ENCODE data around the gene UBL3. TPM values are rescaled to one million over a fixed set of nuclear protein-coding genes. Genes with fewer than 3 reads are reported as not detected.

Gene UBL3
- total RNA-seq, 1 experiment from 2014 or later: 11.1 TPM

DNA sequence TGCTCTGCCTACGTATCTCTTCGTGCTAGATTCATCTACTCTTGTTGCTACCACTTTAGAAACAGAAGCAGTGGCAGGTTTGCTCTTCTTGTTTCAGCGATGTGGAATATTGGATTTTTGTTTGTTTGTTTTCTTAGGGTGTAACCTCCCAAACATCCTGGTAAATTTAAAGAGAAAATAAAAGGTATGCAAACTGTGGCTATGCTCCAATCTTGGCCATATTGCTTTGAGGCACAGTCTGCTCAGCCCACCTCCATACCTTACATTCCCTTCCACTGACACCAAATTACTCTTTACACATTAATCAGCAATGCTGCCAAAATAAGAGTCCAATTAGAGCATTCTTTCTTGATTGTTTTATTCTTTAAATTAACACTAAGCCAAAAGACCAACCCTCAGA lies 25.2 kb upstream of the UBL3 start:
- no peaks in the 10 kb centered on the region for H3K27me3 ChIP-seq (ENCODE audit: control insufficient read depth, insufficient read depth, low read length)
- DNase-seq (ENCODE audit: low read depth, low spot score) (no peak), ATAC-seq (no peak)
- no TSS peak for BruUV-seq (replicated peaks)
- H3K27ac ChIP-seq (ENCODE audit: low read length): no peak overlapping the region
- CTCF ChIA-PET: no interaction called here
- TF ChIP-seq SIN3A (IDR thresholded peaks at IDR 0.05; ENCODE audit: borderline replicate concordance, insufficient read depth, low read depth, low read length) (no peak), POLR2AphosphoS5 (IDR thresholded peaks at IDR 0.05; ENCODE audit: low read depth, low read length) (no peak), TCF7L2 (IDR thresholded peaks at IDR 0.05; ENCODE audit: low read depth, low read length) (no peak)
- TF ChIP-seq, protein P1, sequence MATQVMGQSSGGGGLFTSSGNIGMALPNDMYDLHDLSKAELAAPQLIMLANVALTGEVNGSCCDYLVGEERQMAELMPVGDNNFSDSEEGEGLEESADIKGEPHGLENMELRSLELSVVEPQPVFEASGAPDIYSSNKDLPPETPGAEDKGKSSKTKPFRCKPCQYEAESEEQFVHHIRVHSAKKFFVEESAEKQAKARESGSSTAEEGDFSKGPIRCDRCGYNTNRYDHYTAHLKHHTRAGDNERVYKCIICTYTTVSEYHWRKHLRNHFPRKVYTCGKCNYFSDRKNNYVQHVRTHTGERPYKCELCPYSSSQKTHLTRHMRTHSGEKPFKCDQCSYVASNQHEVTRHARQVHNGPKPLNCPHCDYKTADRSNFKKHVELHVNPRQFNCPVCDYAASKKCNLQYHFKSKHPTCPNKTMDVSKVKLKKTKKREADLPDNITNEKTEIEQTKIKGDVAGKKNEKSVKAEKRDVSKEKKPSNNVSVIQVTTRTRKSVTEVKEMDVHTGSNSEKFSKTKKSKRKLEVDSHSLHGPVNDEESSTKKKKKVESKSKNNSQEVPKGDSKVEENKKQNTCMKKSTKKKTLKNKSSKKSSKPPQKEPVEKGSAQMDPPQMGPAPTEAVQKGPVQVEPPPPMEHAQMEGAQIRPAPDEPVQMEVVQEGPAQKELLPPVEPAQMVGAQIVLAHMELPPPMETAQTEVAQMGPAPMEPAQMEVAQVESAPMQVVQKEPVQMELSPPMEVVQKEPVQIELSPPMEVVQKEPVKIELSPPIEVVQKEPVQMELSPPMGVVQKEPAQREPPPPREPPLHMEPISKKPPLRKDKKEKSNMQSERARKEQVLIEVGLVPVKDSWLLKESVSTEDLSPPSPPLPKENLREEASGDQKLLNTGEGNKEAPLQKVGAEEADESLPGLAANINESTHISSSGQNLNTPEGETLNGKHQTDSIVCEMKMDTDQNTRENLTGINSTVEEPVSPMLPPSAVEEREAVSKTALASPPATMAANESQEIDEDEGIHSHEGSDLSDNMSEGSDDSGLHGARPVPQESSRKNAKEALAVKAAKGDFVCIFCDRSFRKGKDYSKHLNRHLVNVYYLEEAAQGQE (IDR thresholded peaks at IDR 0.05; ENCODE audit: insufficient read depth in 1 of 2, low read depth in 2 of 2, low read length in 1 of 2): no peak
- TF ChIP-seq, protein P2, sequence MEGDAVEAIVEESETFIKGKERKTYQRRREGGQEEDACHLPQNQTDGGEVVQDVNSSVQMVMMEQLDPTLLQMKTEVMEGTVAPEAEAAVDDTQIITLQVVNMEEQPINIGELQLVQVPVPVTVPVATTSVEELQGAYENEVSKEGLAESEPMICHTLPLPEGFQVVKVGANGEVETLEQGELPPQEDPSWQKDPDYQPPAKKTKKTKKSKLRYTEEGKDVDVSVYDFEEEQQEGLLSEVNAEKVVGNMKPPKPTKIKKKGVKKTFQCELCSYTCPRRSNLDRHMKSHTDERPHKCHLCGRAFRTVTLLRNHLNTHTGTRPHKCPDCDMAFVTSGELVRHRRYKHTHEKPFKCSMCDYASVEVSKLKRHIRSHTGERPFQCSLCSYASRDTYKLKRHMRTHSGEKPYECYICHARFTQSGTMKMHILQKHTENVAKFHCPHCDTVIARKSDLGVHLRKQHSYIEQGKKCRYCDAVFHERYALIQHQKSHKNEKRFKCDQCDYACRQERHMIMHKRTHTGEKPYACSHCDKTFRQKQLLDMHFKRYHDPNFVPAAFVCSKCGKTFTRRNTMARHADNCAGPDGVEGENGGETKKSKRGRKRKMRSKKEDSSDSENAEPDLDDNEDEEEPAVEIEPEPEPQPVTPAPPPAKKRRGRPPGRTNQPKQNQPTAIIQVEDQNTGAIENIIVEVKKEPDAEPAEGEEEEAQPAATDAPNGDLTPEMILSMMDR (IDR thresholded peaks at IDR 0.05): no peak
- H3K4me1 ChIP-seq (ENCODE audit: control insufficient read depth, insufficient read depth, low read length): no peaks in the 10 kb centered on the region
- H3K4me3 ChIP-seq (ENCODE audit: low read depth in 2 of 2, low read length in 2 of 2): no peak overlapping the region
- H3K36me3 ChIP-seq (ENCODE audit: control insufficient read depth, insufficient read depth, low read length): no peaks in the 10 kb centered on the region
- in situ Hi-C loops (cut with HindIII; ENCODE audit: low pct_unique_long_range_greater_than_20kb, low sequenced_read_pairs) (no loop called here), intact Hi-C loops (cut with micrococcal nuclease; ENCODE audit: unreplicated experiment) (no loop called here)
- POLR2A ChIA-PET: no interaction called here
- no peaks in the 10 kb centered on the region for H3K9me3 ChIP-seq (ENCODE audit: control insufficient read depth, insufficient read depth, low read depth, low read length)

DNA sequence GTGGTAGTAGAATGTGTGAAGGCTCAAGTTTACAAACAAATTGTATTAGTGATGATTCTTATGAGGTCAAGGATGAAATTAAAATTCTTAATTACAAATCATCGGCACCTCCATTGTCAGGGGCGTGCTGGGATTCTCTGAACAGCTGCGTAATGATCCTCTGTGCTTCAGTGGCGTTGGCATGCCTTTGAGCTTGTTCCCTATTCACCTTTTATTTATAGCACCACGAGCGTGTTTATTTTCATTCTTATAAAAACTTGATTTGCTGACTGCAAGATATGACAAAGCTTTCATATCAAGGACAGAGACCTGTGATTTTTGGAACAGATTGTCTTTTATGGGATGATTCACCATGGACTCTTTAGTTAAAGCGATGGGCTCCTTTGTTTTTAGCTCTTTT lies 18.2 kb upstream of the UBL3 start:
- no TSS peak for BruUV-seq (replicated peaks)
- intact Hi-C loops (cut with micrococcal nuclease; ENCODE audit: unreplicated experiment): no loop called here

More for the DNA sequence above, 18.2 kb upstream of the UBL3 start:
- Histone ChIP-seq H3K27ac (ENCODE audit: low read length) (no peak overlapping the region), H3K4me1 (ENCODE audit: control insufficient read depth, insufficient read depth, low read length) (no peaks in the 10 kb centered on the region), H3K4me3 (ENCODE audit: low read depth in 2 of 2, low read length in 2 of 2) (no peak overlapping the region), H3K27me3 (ENCODE audit: control insufficient read depth, insufficient read depth, low read length) (no peaks in the 10 kb centered on the region), H3K36me3 (ENCODE audit: control insufficient read depth, insufficient read depth, low read length) (no peaks in the 10 kb centered on the region), H3K9me3 (ENCODE audit: control insufficient read depth, insufficient read depth, low read depth, low read length) (no peaks in the 10 kb centered on the region)
- ChIA-PET POLR2A (interaction anchor here (0.6 kb wide), 1 partner anchor 601 kb away, joined by 3 read pairs; no protein-coding TSS in a partner anchor), CTCF (interaction anchor here (0.7 kb wide), 1 partner anchor 1063 kb away, joined by 5 read pairs; no protein-coding TSS in a partner anchor)
- in situ Hi-C loops (cut with HindIII; ENCODE audit: low pct_unique_long_range_greater_than_20kb, low sequenced_read_pairs): no loop called here
- TF ChIP-seq SIN3A (IDR thresholded peaks at IDR 0.05; ENCODE audit: borderline replicate concordance, insufficient read depth, low read depth, low read length): no peak
- TF ChIP-seq, protein P2 (IDR thresholded peaks at IDR 0.05): no peak
- TF ChIP-seq, protein P1 (IDR thresholded peaks at IDR 0.05; ENCODE audit: insufficient read depth in 1 of 2, low read depth in 2 of 2, low read length in 1 of 2): no peak
- no peak for TF ChIP-seq TCF7L2 (IDR thresholded peaks at IDR 0.05; ENCODE audit: low read depth, low read length)
- TF ChIP-seq POLR2AphosphoS5 (IDR thresholded peaks at IDR 0.05; ENCODE audit: low read depth, low read length): no peak
- ATAC-seq (no peak), DNase-seq (ENCODE audit: low read depth, low spot score) (no peak)
